NOMO-1 treated with dmso at 0.1 percent for 144 hours (cell line): ENCODE measurements around the gene THOC6.

Experiments used
- DNase-seq: peaks from one replicate; lab custom pipeline; 2025; ENCODE audit not compliant: unreplicated experiment; lab: John Stamatoyannopoulos, UW

The THOC6 gene

GRCh38 chr16:2991566-2992261 lies 32.1 kb upstream of the THOC6 start:
- no peak for DNase-seq

- DNase-seq = no peak
Observed at GRCh38 chr16:2992383-2993081, 31.3 kb upstream of the THOC6 start.

GRCh38 chr16:2996298-2996697 lies 27.5 kb upstream of the THOC6 start:
- DNase-seq = no peak

GRCh38 chr16:2999929-3000328 lies 23.9 kb upstream of the THOC6 start:
- no peak for DNase-seq

- no peak for DNase-seq
Observed at GRCh38 chr16:3000540-3000939, 23.3 kb upstream of the THOC6 start.

- no peak for DNase-seq
Observed at GRCh38 chr16:3001316-3001715, 22.5 kb upstream of the THOC6 start.

GRCh38 chr16:3003582-3004270 lies 20.1 kb upstream of the THOC6 start:
- DNase-seq = peak; percentile 99

GRCh38 chr16:3004319-3004718 lies 19.5 kb upstream of the THOC6 start:
- DNase-seq = no peak

GRCh38 chr16:3004781-3005284 lies 19.0 kb upstream of the THOC6 start:
- DNase-seq = no peak

- DNase-seq = peak; percentile 46
Observed at GRCh38 chr16:3007059-3007956, 16.5 kb upstream of the THOC6 start.

GRCh38 chr16:3007957-3008689 lies 15.7 kb upstream of the THOC6 start:
- DNase-seq = peak; percentile 46

GRCh38 chr16:3008690-3009037 lies 15.2 kb upstream of the THOC6 start:
- no peak for DNase-seq

GRCh38 chr16:3009568-3010390 lies 14.1 kb upstream of the THOC6 start:
- DNase-seq = no peak

- DNase-seq = no peak
Observed at GRCh38 chr16:3010510-3010909, 13.3 kb upstream of the THOC6 start.

- DNase-seq = no peak
Observed at GRCh38 chr16:3012246-3012645, 11.6 kb upstream of the THOC6 start.

GRCh38 chr16:3012828-3013420 lies 10.9 kb upstream of the THOC6 start, which contains the start of gene CLDN9:
TSS of gene CLDN9 (plus strand) at chr16:3012923. CDS start at chr16:3013363, 440 bp downstream.
- no peak for DNase-seq

GRCh38 chr16:3013491-3013951 lies 10.3 kb upstream of the THOC6 start:
- no peak for DNase-seq

GRCh38 chr16:3013998-3014690 lies 9.7 kb upstream of the THOC6 start:
- no peak for DNase-seq
